ENCODE data around the gene CORO1A.

Gene CORO1A

GRCh38 chr16:30183233-30184095 lies at the start of gene CORO1A:
TSS of gene CORO1A (plus strand) at chr16:30183602. CDS start at chr16:30185210, 1,608 bp downstream.
- peak within 1 kb of the TSS; percentile 87 for H3K4me3 ChIP-seq (ENCODE audit: low read depth, low read length, poor library complexity, severe bottlenecking)
- no peak for TF ChIP-seq EZH2 (IDR thresholded peaks at IDR 0.05; ENCODE audit: borderline replicate concordance, low read length)
- TF ChIP-seq, protein P1, sequence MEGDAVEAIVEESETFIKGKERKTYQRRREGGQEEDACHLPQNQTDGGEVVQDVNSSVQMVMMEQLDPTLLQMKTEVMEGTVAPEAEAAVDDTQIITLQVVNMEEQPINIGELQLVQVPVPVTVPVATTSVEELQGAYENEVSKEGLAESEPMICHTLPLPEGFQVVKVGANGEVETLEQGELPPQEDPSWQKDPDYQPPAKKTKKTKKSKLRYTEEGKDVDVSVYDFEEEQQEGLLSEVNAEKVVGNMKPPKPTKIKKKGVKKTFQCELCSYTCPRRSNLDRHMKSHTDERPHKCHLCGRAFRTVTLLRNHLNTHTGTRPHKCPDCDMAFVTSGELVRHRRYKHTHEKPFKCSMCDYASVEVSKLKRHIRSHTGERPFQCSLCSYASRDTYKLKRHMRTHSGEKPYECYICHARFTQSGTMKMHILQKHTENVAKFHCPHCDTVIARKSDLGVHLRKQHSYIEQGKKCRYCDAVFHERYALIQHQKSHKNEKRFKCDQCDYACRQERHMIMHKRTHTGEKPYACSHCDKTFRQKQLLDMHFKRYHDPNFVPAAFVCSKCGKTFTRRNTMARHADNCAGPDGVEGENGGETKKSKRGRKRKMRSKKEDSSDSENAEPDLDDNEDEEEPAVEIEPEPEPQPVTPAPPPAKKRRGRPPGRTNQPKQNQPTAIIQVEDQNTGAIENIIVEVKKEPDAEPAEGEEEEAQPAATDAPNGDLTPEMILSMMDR (IDR thresholded peaks at IDR 0.05; ENCODE audit: low read length), result no peak
- H3K36me3 ChIP-seq (ENCODE audit: insufficient read depth, low read length), result peaks cover 40% of the 10 kb centered on the region
- H3K4me2 ChIP-seq (ENCODE audit: low read length), result peak within 1 kb of the TSS; percentile 80
- peak within 1 kb of the TSS; percentile 97 for H3K9ac ChIP-seq (ENCODE audit: low read length)
- no peaks in the 10 kb centered on the region for H3K79me2 ChIP-seq (ENCODE audit: insufficient read depth, low read length)
- H3F3A ChIP-seq (ENCODE audit: insufficient read depth, low read length), result no peaks in the 10 kb centered on the region
- no peaks in the 10 kb centered on the region for H3K27me3 ChIP-seq (ENCODE audit: insufficient read depth, low read length)
- H3K9me3 ChIP-seq (ENCODE audit: low read length), result no peaks in the 10 kb centered on the region
- H3K4me1 ChIP-seq (ENCODE audit: insufficient read depth, low read length, severe bottlenecking), result peaks cover 37% of the 10 kb centered on the region
- no peaks in the 10 kb centered on the region for H4K20me1 ChIP-seq (ENCODE audit: insufficient read depth, low read length)
- H3K9me2 ChIP-seq (ENCODE audit: low read depth, low read length), result no peaks in the 10 kb centered on the region
- H3K27ac ChIP-seq (ENCODE audit: low read depth, low read length, poor library complexity, severe bottlenecking), result peak within 1 kb of the TSS; percentile 98
- H2AFZ ChIP-seq (ENCODE audit: low read length), result no peak within 1 kb of the TSS

GRCh38 chr16:30136971-30137605 lies 46.3 kb upstream of the CORO1A start:
- H3K4me2 ChIP-seq (ENCODE audit: low read length), result no peak overlapping the region
- no peak overlapping the region for H3K27ac ChIP-seq (ENCODE audit: low read depth, low read length, poor library complexity, severe bottlenecking)
- no peak for TF ChIP-seq EZH2 (IDR thresholded peaks at IDR 0.05; ENCODE audit: borderline replicate concordance, low read length)
- TF ChIP-seq, protein P1 (IDR thresholded peaks at IDR 0.05; ENCODE audit: low read length), result no peak
- H3K4me1 ChIP-seq (ENCODE audit: insufficient read depth, low read length, severe bottlenecking), result peaks cover 20% of the 10 kb centered on the region
- H3K9me2 ChIP-seq (ENCODE audit: low read depth, low read length), result no peaks in the 10 kb centered on the region
- no peaks in the 10 kb centered on the region for H3K79me2 ChIP-seq (ENCODE audit: insufficient read depth, low read length)
- no peaks in the 10 kb centered on the region for H3F3A ChIP-seq (ENCODE audit: insufficient read depth, low read length)
- no peak overlapping the region for H2AFZ ChIP-seq (ENCODE audit: low read length)
- H3K27me3 ChIP-seq (ENCODE audit: insufficient read depth, low read length), result no peaks in the 10 kb centered on the region
- H3K9me3 ChIP-seq (ENCODE audit: low read length), result no peaks in the 10 kb centered on the region
- no peaks in the 10 kb centered on the region for H3K36me3 ChIP-seq (ENCODE audit: insufficient read depth, low read length)
- H4K20me1 ChIP-seq (ENCODE audit: insufficient read depth, low read length), result no peaks in the 10 kb centered on the region
- no peak overlapping the region for H3K4me3 ChIP-seq (ENCODE audit: low read depth, low read length, poor library complexity, severe bottlenecking)
- no peak overlapping the region for H3K9ac ChIP-seq (ENCODE audit: low read length)

DNA sequence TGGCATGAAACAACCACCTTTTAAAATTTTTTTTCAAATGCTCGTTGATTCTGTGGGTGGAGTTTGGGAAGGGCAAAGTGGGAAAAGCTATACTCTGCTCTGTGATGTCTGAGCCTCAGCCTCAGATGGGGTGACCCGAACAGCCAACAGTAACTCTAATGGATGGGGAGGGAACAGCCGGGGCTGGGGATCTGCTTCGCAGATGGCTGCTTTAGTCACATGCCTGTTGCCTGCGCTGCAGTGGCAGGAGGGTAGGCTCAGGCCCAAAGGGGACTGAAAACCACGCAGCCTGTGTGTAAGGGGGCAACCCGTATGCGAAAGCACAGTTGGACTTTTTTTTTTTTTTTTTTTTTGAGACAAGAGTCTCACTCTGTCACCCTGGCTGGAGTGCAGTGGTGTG lies 45.5 kb upstream of the CORO1A start:
- H4K20me1 ChIP-seq (ENCODE audit: insufficient read depth, low read length), result no peaks in the 10 kb centered on the region

More for the DNA sequence above, 45.5 kb upstream of the CORO1A start:
- Histone ChIP-seq H3K4me1 (ENCODE audit: insufficient read depth, low read length, severe bottlenecking) (peaks cover 20% of the 10 kb centered on the region), H3K4me3 (ENCODE audit: low read depth, low read length, poor library complexity, severe bottlenecking) (no peak overlapping the region), H3K9me3 (ENCODE audit: low read length) (no peaks in the 10 kb centered on the region), H3K79me2 (ENCODE audit: insufficient read depth, low read length) (no peaks in the 10 kb centered on the region), H3F3A (ENCODE audit: insufficient read depth, low read length) (no peaks in the 10 kb centered on the region), H3K36me3 (ENCODE audit: insufficient read depth, low read length) (no peaks in the 10 kb centered on the region), H3K9me2 (ENCODE audit: low read depth, low read length) (no peaks in the 10 kb centered on the region), H3K4me2 (ENCODE audit: low read length) (no peak overlapping the region), H3K27ac (ENCODE audit: low read depth, low read length, poor library complexity, severe bottlenecking) (no peak overlapping the region), H2AFZ (ENCODE audit: low read length) (no peak overlapping the region), H3K9ac (ENCODE audit: low read length) (no peak overlapping the region), H3K27me3 (ENCODE audit: insufficient read depth, low read length) (no peaks in the 10 kb centered on the region)
- TF ChIP-seq, protein P1 (IDR thresholded peaks at IDR 0.05; ENCODE audit: low read length), result no peak
- no peak for TF ChIP-seq EZH2 (IDR thresholded peaks at IDR 0.05; ENCODE audit: borderline replicate concordance, low read length)
